GM12878 (cell line): ENCODE data around the gene MRPL23. TPM values are rescaled to one million over a fixed set of nuclear protein-coding genes. Genes with fewer than 3 reads are reported as not detected.

Experiments used
- ATAC-seq: fragments of 200-7000 bp; cut with Tn5 transposase; 3 replicates; pipeline ENCODE4 v1.9.1; 2020; ENCODE audit warnings: mild to moderate bottlenecking, moderate library complexity
- BruUV-seq: library from RNA; stranded (reverse); fragments of 400-500 nt; replicated peaks from 2 replicates; lab custom pipeline; 2021; lab: Mats Ljungman, UMichigan
- CTCF ChIA-PET: fragments of 300-600 bp; sonication (Branson Sonifier 250); formaldehyde crosslinking; extraction: SDS; loops from one replicate; lab custom pipeline; 2021; ENCODE audit warnings: inconsistent platforms; lab: Yijun Ruan, JAX
- POLR2A ChIA-PET: fragments of 350-600 bp; formaldehyde crosslinking; extraction: SDS; loops from one replicate; lab custom pipeline; 2021; ENCODE audit warnings: inconsistent platforms; lab: Charles Lee
- RAD21 ChIA-PET: fragments of 300-600 bp; sonication (Branson Sonifier 250); formaldehyde crosslinking; loops from one replicate; lab custom pipeline; 2023; ENCODE audit warnings: antibody characterized with exemption; ENCODE audit not compliant: unreplicated experiment; lab: Charles Lee
- SMC1A ChIA-PET: fragments of 300-600 bp; sonication (Branson Sonifier 250); formaldehyde crosslinking; loops from one replicate; lab custom pipeline; 2023; ENCODE audit not compliant: unreplicated experiment, uncharacterized antibody; lab: Charles Lee
- DNase-seq: peaks from one replicate; pipeline ENCODE4 v3.0.0-alpha.2; 2011; ENCODE audit warnings: low read depth, low spot score
- FAIRE-seq: peaks from 3 replicates; lab custom pipeline; 2011; peaks lifted over from hg19 to GRCh38; lab: Jason Lieb, UNC
- H2AFZ ChIP-seq: 2 replicates; pipeline ENCODE4 v1.6.0; 2011; ENCODE audit warnings: low read depth, low read length, control low read depth; ENCODE audit not compliant: control insufficient read depth
- H3K27ac ChIP-seq: 2 replicates; pipeline ENCODE4 v1.5.1; 2011; ENCODE audit warnings: control low read depth; ENCODE audit not compliant: control insufficient read depth, insufficient read depth
- H3K27me3 ChIP-seq, 2 experiments: replicated peaks in 1 of 2; 2 replicates each; pipeline versions ENCODE4 v1.6.0 to v1.6.1; 2011; ENCODE audit warnings: low read length in 1 of 2; ENCODE audit not compliant: control insufficient read depth in 2 of 2, insufficient read depth in 2 of 2
- H3K36me3 ChIP-seq, 2 experiments: 2 replicates each; pipeline ENCODE4 v1.5.1; 2011; ENCODE audit warnings: low read length in 1 of 2; ENCODE audit not compliant: control insufficient read depth in 2 of 2, insufficient read depth in 2 of 2
- H3K4me1 ChIP-seq: 2 replicates; pipeline ENCODE4 v1.6.1; 2011; ENCODE audit warnings: mild to moderate bottlenecking, low read length, moderate library complexity, mixed read lengths; ENCODE audit not compliant: control insufficient read depth, insufficient read depth
- H3K4me2 ChIP-seq: 2 replicates; pipeline ENCODE4 v1.6.0; 2011; ENCODE audit warnings: control low read depth; ENCODE audit not compliant: control insufficient read depth, insufficient read depth
- H3K4me3 ChIP-seq: fragments of 200-600 bp; sonication (generic); 2 replicates; pipeline ENCODE4 v1.5.1; 2016
- H3K79me2 ChIP-seq: 2 replicates; pipeline ENCODE4 v1.6.0; 2011; ENCODE audit warnings: low read length; ENCODE audit not compliant: control insufficient read depth, insufficient read depth
- H3K9ac ChIP-seq: 2 replicates; pipeline ENCODE4 v1.8.0; 2011; ENCODE audit warnings: low read length, control low read depth, mixed read lengths; ENCODE audit not compliant: control insufficient read depth, insufficient read depth
- H3K9me3 ChIP-seq: replicated peaks from 3 replicates; pipeline ENCODE4 v1.5.1; 2011; ENCODE audit warnings: mild to moderate bottlenecking, low read length; ENCODE audit not compliant: control insufficient read depth, insufficient read depth
- H4K20me1 ChIP-seq: 2 replicates; pipeline ENCODE4 v1.6.0; 2011; ENCODE audit not compliant: control insufficient read depth, insufficient read depth
- BRCA1 ChIP-seq: IDR thresholded peaks from 2 replicates; pipeline ENCODE4 v1.6.1; 2011; ENCODE audit warnings: low read depth, low read length, improper control_type of control experiment
- EP300 ChIP-seq, 2 experiments: fragments of 150-350 bp in 1 of 2; IDR thresholded peaks; 2 replicates each; pipeline ENCODE4 v1.6.1; 2011 to 2012; ENCODE audit warnings: low read depth in 2 of 2, low read length in 2 of 2, borderline replicate concordance in 1 of 2, improper control_type of control experiment in 1 of 2, inconsistent platforms in 1 of 2; ENCODE audit not compliant: control insufficient read depth in 1 of 2
- EZH2 ChIP-seq: IDR thresholded peaks from 2 replicates; pipeline ENCODE4 v1.6.1; 2012; ENCODE audit warnings: low read depth, mild to moderate bottlenecking, control low read depth, inconsistent platforms, low read length, borderline replicate concordance; ENCODE audit not compliant: control insufficient read depth
- HCFC1 ChIP-seq: fragments of 150-350 bp; IDR thresholded peaks from 2 replicates; pipeline ENCODE4 v1.6.1; 2014; ENCODE audit warnings: low read length
- KLF5 ChIP-seq: fragments of 450-650 bp; IDR thresholded peaks from 2 replicates; pipeline ENCODE4 v1.6.1; 2014; ENCODE audit warnings: mild to moderate bottlenecking; ENCODE audit not compliant: partially characterized antibody
- NR2C2 ChIP-seq: IDR thresholded peaks from 2 replicates; pipeline ENCODE4 v1.6.1; 2011; ENCODE audit warnings: borderline replicate concordance, low read depth; ENCODE audit not compliant: control insufficient read depth, insufficient read length
- NR2F1 ChIP-seq: fragments of 450-650 bp; conservative IDR thresholded peaks from 2 replicates; pipeline ENCODE4 v1.6.1; 2017; ENCODE audit warnings: mild to moderate bottlenecking
- PAX5 ChIP-seq: IDR thresholded peaks from 2 replicates; pipeline ENCODE4 v1.6.1; 2011; ENCODE audit warnings: low read depth, low read length, borderline replicate concordance
- RBBP5 ChIP-seq: fragments of 200-600 bp; sonication (generic); conservative IDR thresholded peaks from 2 replicates; pipeline ENCODE4 v1.6.1; 2016
- SMC3 ChIP-seq: IDR thresholded peaks from 2 replicates; pipeline ENCODE4 v1.6.1; 2011; ENCODE audit warnings: low read length, improper control_type of control experiment, borderline replicate concordance
- SP1 ChIP-seq: IDR thresholded peaks from one replicate; pipeline ENCODE4 v1.6.1; 2011; ENCODE audit warnings: low read depth, low read length
- SREBF2 ChIP-seq: IDR thresholded peaks from 2 replicates; pipeline ENCODE4 v1.6.1; 2012; ENCODE audit warnings: mild to moderate bottlenecking, low read length
- WGBS: methylation state at CpG from one replicate; pipeline ENCODE4 v1.1.6; 2016; ENCODE audit warnings: low lambda C conversion rate; ENCODE audit not compliant: insufficient replicate concordance, insufficient coverage; ENCODE audit errors: missing lambda C conversion rate; 5-methylcytosine and 5-hydroxymethylcytosine counted together
- in situ Hi-C: fragments of 300-500 bp; cut with MboI; formaldehyde crosslinking; loops from 9 replicates; pipeline ENCODE4 v1.14.3; 2018; ENCODE audit warnings: mixed read lengths
- intact Hi-C: fragments of 100-400 bp; cut with micrococcal nuclease; formaldehyde crosslinking; loops from one replicate; pipeline ENCODE4 v1.14.2; 2022; ENCODE audit not compliant: unreplicated experiment
- polyA plus RNA-seq, 11 experiments: library from polyadenylated mRNA; depleted of rRNA in 4 of 11; unstranded in 6 of 11; stranded (reverse) in 5 of 11; fragments of >200 nt; fragmentation: Nextera tagmentation in 4 of 11; fragmentation: Illumina TruSeq in 1 of 11; extraction: Ambion mirVana in 4 of 11; extraction: Trizol in 1 of 11; gene quantifications; 1 replicate in 1 of 11; 2 replicates in 10 of 11; pipeline versions ENCODE4 v1.2.1 to v1.2.3, GENCODE V29; 2011 to 2016; ENCODE audit warnings: inconsistent platforms in 2 of 11, missing spikeins in 2 of 11, low read depth in 1 of 11
- total RNA-seq, 4 experiments: library from RNA; depleted of rRNA in 3 of 4; stranded (reverse); fragments of >200 nt in 3 of 4; fragmentation: Illumina TruSeq in 1 of 4; extraction: Trizol in 1 of 4; gene quantifications; 2 replicates each; pipeline versions ENCODE4 v1.2.1 to v1.2.3, GENCODE V29; 2013 to 2021
- TF ChIP-seq, protein P1 (sequence below): IDR thresholded peaks from 2 replicates; pipeline ENCODE4 v1.6.1; 2011; ENCODE audit warnings: mild to moderate bottlenecking, low read depth, low read length, moderate library complexity; ENCODE audit not compliant: insufficient replicate concordance
- TF ChIP-seq, protein P2 (sequence below): fragments of 450-650 bp; IDR thresholded peaks from 2 replicates; pipeline ENCODE4 v1.6.1; 2017; ENCODE audit warnings: mild to moderate bottlenecking, low read depth, inconsistent platforms; ENCODE audit not compliant: poor library complexity, severe bottlenecking
- TF ChIP-seq, protein P3 (sequence below): IDR thresholded peaks from 2 replicates; pipeline ENCODE4 v1.6.1; 2012; ENCODE audit warnings: low read length, inconsistent platforms
- TF ChIP-seq, protein P4 (sequence below): fragments of 450-650 bp; formaldehyde crosslinking; IDR thresholded peaks from 2 replicates; pipeline ENCODE4 v1.4.0; 2020; ENCODE audit warnings: mild to moderate bottlenecking, moderate library complexity

The MRPL23 gene
- total and polyA plus RNA-seq, 10 of the 15 experiments (the other 5 are each of a cell fraction or from before 2014, with no cell fraction given): 1.6 to 207 (median 126) TPM

DNA sequence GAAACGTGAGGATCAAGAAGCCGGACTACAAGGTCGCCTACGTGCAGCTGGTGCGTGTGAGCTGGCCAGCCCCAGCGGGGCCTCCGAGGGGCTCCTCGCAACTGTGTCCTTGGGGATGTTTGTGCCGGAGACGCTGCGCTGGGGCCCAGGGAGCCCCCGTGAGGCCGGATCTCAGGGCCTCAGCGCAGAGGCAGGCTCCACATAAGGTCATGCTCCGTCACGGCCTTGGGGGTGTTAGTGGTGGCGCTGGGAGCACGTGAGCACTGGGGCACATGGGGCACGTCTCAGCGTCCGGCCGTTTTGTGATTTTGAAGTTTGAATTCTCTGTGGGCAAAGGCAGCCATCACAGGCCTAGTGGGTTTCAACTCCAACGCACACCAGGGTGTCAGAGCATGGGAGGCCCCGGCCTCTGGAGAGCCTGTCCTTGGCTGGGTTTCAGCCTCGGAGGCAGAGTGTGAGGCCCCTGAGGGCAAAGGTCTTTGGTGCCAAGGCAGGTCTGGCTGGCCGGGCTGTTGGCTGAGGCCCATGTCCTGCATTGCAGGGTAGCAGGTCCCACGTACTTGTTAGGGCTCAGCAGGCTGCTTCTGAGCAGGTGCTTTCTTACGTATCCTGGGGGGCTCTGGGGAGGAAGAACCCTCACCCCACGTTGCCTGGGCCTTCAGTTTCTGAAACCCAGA is 5.8 kb downstream of the MRPL23 start:
- FAIRE-seq (no peak), DNase-seq (no peak), ATAC-seq (no peak)
- Histone ChIP-seq H3K9me3 (no peaks in the 10 kb centered on the region), H3K79me2 (no peaks in the 10 kb centered on the region), H4K20me1 (no peaks in the 10 kb centered on the region), H3K27me3 (no peaks in the 10 kb centered on the region), H3K27ac (no peak overlapping the region), H3K4me3 (no peak overlapping the region), H3K4me2 (no peak overlapping the region), H2AFZ (no peak overlapping the region), H3K4me1 (no peaks in the 10 kb centered on the region), H3K36me3 (no peaks in the 10 kb centered on the region), H3K9ac (no peak overlapping the region)
- no TSS peak for BruUV-seq
- 50% methylated on average over 2 of the region's 29 CpGs for WGBS
- ChIA-PET SMC1A (no interaction called here), RAD21 (no interaction called here), POLR2A (no interaction called here), CTCF (interaction anchor here (0.7 kb wide), 1 partner anchor 199 kb away, joined by 3 read pairs; no protein-coding TSS in a partner anchor)
- in situ Hi-C loops: no loop called here
- intact Hi-C loops: no loop called here
- no peak for TF ChIP-seq KLF5
- TF ChIP-seq, protein P1, sequence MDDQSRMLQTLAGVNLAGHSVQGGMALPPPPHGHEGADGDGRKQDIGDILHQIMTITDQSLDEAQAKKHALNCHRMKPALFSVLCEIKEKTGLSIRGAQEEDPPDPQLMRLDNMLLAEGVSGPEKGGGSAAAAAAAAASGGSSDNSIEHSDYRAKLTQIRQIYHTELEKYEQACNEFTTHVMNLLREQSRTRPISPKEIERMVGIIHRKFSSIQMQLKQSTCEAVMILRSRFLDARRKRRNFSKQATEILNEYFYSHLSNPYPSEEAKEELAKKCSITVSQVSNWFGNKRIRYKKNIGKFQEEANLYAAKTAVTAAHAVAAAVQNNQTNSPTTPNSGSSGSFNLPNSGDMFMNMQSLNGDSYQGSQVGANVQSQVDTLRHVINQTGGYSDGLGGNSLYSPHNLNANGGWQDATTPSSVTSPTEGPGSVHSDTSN: no peak
- no peak for TF ChIP-seq SP1
- TF ChIP-seq BRCA1: no peak
- TF ChIP-seq, protein P2, sequence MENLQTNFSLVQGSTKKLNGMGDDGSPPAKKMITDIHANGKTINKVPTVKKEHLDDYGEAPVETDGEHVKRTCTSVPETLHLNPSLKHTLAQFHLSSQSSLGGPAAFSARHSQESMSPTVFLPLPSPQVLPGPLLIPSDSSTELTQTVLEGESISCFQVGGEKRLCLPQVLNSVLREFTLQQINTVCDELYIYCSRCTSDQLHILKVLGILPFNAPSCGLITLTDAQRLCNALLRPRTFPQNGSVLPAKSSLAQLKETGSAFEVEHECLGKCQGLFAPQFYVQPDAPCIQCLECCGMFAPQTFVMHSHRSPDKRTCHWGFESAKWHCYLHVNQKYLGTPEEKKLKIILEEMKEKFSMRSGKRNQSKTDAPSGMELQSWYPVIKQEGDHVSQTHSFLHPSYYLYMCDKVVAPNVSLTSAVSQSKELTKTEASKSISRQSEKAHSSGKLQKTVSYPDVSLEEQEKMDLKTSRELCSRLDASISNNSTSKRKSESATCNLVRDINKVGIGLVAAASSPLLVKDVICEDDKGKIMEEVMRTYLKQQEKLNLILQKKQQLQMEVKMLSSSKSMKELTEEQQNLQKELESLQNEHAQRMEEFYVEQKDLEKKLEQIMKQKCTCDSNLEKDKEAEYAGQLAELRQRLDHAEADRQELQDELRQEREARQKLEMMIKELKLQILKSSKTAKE: no peak
- TF ChIP-seq SREBF2: no peak
- no peak for TF ChIP-seq EP300 (IDR thresholded peaks at IDR 0.05; ENCODE audit: borderline replicate concordance in 1 of 2, control insufficient read depth in 1 of 2, low read depth in 2 of 2, low read length in 2 of 2)
- no peak for TF ChIP-seq SMC3
- no peak for TF ChIP-seq NR2F1
- no peak for TF ChIP-seq PAX5
- no peak for TF ChIP-seq NR2C2
- TF ChIP-seq HCFC1: no peak
- TF ChIP-seq RBBP5: no peak
- TF ChIP-seq, protein P3, sequence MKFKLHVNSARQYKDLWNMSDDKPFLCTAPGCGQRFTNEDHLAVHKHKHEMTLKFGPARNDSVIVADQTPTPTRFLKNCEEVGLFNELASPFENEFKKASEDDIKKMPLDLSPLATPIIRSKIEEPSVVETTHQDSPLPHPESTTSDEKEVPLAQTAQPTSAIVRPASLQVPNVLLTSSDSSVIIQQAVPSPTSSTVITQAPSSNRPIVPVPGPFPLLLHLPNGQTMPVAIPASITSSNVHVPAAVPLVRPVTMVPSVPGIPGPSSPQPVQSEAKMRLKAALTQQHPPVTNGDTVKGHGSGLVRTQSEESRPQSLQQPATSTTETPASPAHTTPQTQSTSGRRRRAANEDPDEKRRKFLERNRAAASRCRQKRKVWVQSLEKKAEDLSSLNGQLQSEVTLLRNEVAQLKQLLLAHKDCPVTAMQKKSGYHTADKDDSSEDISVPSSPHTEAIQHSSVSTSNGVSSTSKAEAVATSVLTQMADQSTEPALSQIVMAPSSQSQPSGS: no peak
- TF ChIP-seq, protein P4, sequence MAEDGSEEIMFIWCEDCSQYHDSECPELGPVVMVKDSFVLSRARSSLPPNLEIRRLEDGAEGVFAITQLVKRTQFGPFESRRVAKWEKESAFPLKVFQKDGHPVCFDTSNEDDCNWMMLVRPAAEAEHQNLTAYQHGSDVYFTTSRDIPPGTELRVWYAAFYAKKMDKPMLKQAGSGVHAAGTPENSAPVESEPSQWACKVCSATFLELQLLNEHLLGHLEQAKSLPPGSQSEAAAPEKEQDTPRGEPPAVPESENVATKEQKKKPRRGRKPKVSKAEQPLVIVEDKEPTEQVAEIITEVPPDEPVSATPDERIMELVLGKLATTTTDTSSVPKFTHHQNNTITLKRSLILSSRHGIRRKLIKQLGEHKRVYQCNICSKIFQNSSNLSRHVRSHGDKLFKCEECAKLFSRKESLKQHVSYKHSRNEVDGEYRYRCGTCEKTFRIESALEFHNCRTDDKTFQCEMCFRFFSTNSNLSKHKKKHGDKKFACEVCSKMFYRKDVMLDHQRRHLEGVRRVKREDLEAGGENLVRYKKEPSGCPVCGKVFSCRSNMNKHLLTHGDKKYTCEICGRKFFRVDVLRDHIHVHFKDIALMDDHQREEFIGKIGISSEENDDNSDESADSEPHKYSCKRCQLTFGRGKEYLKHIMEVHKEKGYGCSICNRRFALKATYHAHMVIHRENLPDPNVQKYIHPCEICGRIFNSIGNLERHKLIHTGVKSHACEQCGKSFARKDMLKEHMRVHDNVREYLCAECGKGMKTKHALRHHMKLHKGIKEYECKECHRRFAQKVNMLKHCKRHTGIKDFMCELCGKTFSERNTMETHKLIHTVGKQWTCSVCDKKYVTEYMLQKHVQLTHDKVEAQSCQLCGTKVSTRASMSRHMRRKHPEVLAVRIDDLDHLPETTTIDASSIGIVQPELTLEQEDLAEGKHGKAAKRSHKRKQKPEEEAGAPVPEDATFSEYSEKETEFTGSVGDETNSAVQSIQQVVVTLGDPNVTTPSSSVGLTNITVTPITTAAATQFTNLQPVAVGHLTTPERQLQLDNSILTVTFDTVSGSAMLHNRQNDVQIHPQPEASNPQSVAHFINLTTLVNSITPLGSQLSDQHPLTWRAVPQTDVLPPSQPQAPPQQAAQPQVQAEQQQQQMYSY (CRISPR knock-in tag): no peak
- TF ChIP-seq EZH2: no peak
